ENCODE results near the gene KRT77.
"Not testable (repeated sequence)": the region's sequence is repeated elsewhere in the genome, so short reads cannot be mapped to it uniquely, and the experiment has no call there.

The KRT77 gene

GRCh38 chr12:52722680-52723079 lies 19.4 kb upstream of the KRT77 start:
- no peak for DNase-seq (ENCODE audit: low read depth)

GRCh38 chr12:52721838-52722470 lies 18.6 kb upstream of the KRT77 start:
- no peak for DNase-seq (ENCODE audit: low read depth)

- no peak for DNase-seq (ENCODE audit: low read depth)
Measured at GRCh38 chr12:52720365-52720886, 17.1 kb upstream of the KRT77 start.

- DNase-seq (ENCODE audit: low read depth): no peak
Measured at GRCh38 chr12:52716061-52716460, 12.7 kb upstream of the KRT77 start.

GRCh38 chr12:52715416-52715815 lies 12.1 kb upstream of the KRT77 start:
- no peak for DNase-seq (ENCODE audit: low read depth)

- DNase-seq (ENCODE audit: low read depth): no peak
Measured at GRCh38 chr12:52714887-52715281, 11.6 kb upstream of the KRT77 start.

GRCh38 chr12:52713960-52714886 lies 10.9 kb upstream of the KRT77 start:
- DNase-seq (ENCODE audit: low read depth): no peak

GRCh38 chr12:52712122-52712521 lies 8.8 kb upstream of the KRT77 start:
- not testable (repeated sequence) for DNase-seq (ENCODE audit: low read depth)

GRCh38 chr12:52710730-52711129 lies 7.4 kb upstream of the KRT77 start:
- no peak for DNase-seq (ENCODE audit: low read depth)

GRCh38 chr12:52708010-52708409 lies 4.7 kb upstream of the KRT77 start:
- no peak for DNase-seq (ENCODE audit: low read depth)

GRCh38 chr12:52704464-52704863 lies 1.1 kb upstream of the KRT77 start:
- DNase-seq (ENCODE audit: low read depth): no peak

GRCh38 chr12:52703878-52704277 lies 554 bp upstream of the KRT77 start:
- DNase-seq (ENCODE audit: low read depth): no peak

- no peak for DNase-seq (ENCODE audit: low read depth)
Measured at GRCh38 chr12:52702338-52702737, 986 bp downstream of the KRT77 start.

- no peak for DNase-seq (ENCODE audit: low read depth)
Measured at GRCh38 chr12:52701281-52701680, 2.0 kb downstream of the KRT77 start.

GRCh38 chr12:52699960-52700359 lies 3.4 kb downstream of the KRT77 start:
- no peak for DNase-seq (ENCODE audit: low read depth)

GRCh38 chr12:52699373-52699772 lies 4.0 kb downstream of the KRT77 start:
- no peak for DNase-seq (ENCODE audit: low read depth)

- no peak for DNase-seq (ENCODE audit: low read depth)
Measured at GRCh38 chr12:52698651-52699340, 4.5 kb downstream of the KRT77 start.

- DNase-seq (ENCODE audit: low read depth): no peak
Measured at GRCh38 chr12:52697058-52697582, 6.2 kb downstream of the KRT77 start.

- DNase-seq (ENCODE audit: low read depth): no peak
Measured at GRCh38 chr12:52696588-52696987, 6.7 kb downstream of the KRT77 start.

- DNase-seq (ENCODE audit: low read depth): no peak
Measured at GRCh38 chr12:52695039-52695438, 8.3 kb downstream of the KRT77 start.

- no peak for DNase-seq (ENCODE audit: low read depth)
Measured at GRCh38 chr12:52694151-52694550, 9.2 kb downstream of the KRT77 start.

GRCh38 chr12:52693261-52693660 lies 10.1 kb downstream of the KRT77 start:
- DNase-seq (ENCODE audit: low read depth): no peak
